GM19035 (cell line): ENCODE data around the gene CREB5.
A peak's percentile ranks its signal among the peaks of the same experiment; 100 is the strongest.

Experiments
- ATAC-seq: cut with Tn5 transposase; IDR thresholded peaks from one replicate; pipeline ENCODE4 v1.9.1; 2021; ENCODE audit not compliant: unreplicated experiment

Gene CREB5

GRCh38 chr7:28433699-28434219 lies 21.4 kb downstream of the CREB5 start:
- ATAC-seq = no peak

DNA sequence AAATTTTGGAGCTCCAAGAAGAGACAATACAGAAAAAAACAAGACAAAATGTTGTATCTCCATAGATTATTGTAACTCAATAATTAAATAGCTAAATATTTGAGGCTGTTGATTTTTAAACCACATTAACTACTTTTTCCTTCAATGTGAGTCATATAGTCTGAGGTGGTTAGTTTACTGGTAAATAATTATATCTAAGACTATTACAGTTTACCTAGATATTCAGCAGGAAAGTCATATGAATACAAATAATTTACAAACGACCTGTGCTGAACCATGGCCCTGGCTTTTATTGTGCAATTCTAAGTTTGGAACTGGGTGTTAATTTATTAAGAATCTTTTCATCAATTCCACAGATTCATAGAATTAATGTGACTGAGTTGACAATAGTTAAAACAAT lies 22.2 kb downstream of the CREB5 start:
- ATAC-seq = no peak

- ATAC-seq = no peak
Observed at GRCh38 chr7:28435152-28435551, 22.8 kb downstream of the CREB5 start.

DNA sequence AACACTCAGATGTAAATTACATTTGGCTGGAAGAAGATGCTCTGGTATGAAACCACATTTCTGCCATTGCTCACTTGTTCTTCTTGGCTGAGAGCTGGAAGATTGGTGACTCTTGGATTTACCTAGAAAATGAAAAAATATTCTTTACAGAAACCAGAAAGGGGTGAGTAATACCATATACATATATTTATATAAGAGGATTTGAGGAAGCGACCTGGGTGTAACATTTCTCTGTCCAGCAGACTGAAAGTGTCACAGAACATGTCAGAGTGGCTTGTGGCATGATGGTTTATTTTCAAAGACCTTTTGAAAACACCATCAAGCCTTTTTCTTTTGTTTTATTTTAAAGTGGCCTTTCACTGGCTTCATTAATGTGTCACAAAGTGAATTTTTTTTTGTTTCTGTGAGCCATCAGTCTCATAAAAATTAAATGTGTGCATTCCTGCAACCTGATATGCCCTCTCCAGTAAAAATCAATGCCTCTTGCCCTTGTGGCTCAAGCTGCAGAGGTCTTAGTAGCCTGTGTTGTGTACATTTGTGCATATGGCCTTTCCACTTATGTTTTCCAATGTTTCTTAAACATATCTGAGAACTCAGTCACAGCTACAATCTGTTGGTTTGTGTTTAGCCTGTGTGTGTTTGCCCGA lies 23.5 kb downstream of the CREB5 start:
- no peak for ATAC-seq

DNA sequence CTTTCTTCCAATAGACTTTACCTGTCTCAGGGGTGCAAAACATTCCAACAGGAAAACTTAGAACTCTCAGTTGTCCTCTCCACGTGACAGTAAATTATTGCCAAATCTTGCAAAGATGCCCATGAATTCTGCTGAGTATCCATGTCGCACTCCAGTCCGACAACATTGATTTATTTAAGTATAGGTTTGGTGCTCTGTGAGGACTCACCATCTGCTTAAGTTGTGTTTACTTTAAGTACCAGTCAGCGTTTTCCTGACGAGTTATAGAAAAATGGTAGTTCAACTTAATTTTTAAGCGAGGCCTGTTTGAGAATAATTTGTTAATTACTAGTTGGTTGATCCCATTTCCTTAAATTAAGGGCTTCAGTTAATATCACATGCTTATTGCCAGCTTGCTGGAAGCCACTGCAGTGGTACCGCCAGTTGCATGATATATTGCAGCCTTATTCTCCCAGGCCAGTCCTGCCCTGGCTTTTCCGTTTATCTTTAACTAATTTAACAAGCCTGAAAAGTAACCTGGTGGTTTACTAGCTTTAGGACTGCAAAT lies 27.8 kb downstream of the CREB5 start:
- no peak for ATAC-seq

- ATAC-seq = peak; percentile 73
Observed at GRCh38 chr7:28442540-28443420, 30.5 kb downstream of the CREB5 start.

GRCh38 chr7:28446131-28446530 lies 33.8 kb downstream of the CREB5 start:
- ATAC-seq = no peak

DNA sequence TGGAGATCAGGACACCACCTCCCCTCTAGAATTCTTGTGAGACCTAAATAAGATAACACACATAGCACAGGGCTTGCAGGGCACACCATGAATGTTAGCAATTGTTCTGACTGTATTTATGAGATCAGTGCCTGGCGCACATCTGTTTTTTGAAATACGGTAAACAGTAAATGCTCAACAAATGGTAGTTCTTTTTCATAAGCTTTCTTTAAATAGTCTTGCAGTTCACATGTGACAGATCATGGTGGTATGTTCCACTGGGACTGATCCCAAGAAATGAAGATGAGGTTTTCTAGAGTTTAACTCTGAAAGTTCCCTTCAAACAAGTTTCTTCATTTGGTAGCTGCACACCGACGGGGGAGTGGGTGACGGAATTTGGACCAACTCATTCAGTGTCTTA lies 34.8 kb downstream of the CREB5 start:
- ATAC-seq = no peak

DNA sequence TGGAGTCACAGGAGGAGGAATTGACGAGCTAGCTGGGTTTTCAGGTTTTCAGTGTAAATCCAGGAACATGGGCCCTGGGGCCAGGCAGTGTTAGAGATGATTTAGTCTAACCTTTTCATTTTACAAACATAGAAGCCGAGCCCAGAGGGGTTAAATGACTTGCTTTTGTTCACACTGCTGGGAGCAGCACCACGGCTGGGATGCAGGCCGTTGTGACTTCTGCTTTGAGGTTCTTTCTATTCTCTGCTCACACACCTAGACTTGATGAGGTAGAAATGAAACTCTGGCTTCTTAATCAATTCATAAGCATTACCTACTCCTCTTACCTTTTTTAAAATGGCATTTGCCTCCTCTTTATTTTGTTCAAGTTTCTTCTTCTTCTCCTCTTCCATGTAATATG lies 36.4 kb downstream of the CREB5 start:
- no peak for ATAC-seq

GRCh38 chr7:28452681-28453080 lies 40.4 kb downstream of the CREB5 start:
- no peak for ATAC-seq

DNA sequence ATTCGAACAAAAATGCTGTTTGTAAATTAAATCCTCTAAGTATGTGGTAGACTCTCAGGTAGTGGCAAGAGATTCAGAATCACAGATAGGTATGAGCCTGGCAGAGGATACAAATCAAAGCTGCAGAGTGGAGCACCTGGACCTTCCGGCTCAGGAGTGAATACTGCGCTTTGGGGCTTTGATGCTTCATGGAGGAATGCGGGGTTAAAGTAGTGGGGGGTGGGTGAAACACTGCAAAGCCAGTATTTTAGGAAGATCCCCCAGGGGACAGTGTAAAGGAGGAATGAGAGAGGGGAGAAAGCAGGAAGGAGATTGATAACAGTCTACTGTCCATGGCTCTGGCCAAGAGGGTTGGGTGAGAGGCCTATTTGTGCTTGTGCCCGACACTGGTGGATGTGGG lies 43.2 kb downstream of the CREB5 start:
- ATAC-seq = no peak

DNA sequence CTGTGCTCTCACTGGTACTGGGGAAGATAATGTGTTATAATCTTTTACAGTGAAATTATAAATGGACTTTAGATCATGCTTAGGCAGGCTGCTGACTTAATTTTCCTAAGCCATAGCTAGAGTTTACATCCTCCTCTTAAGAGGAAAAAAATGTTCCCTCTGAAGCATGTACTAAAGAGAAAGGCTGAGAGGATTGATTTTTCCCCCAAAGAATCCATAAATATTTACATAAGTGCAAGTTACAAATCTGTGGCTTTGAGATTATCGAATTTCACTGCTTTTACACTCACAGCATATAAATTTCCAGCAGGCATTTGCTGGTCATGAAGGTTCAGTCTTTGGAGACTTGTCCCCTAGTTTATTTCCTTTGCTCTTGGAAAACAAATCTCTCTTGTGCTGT lies 43.7 kb downstream of the CREB5 start:
- no peak for ATAC-seq

- no peak for ATAC-seq
Observed at GRCh38 chr7:28458732-28459131, 46.4 kb downstream of the CREB5 start.

- ATAC-seq = no peak
Observed at GRCh38 chr7:28459306-28459705, 47.0 kb downstream of the CREB5 start.

- no peak for ATAC-seq
Observed at GRCh38 chr7:28465697-28466096, 53.4 kb downstream of the CREB5 start.

DNA sequence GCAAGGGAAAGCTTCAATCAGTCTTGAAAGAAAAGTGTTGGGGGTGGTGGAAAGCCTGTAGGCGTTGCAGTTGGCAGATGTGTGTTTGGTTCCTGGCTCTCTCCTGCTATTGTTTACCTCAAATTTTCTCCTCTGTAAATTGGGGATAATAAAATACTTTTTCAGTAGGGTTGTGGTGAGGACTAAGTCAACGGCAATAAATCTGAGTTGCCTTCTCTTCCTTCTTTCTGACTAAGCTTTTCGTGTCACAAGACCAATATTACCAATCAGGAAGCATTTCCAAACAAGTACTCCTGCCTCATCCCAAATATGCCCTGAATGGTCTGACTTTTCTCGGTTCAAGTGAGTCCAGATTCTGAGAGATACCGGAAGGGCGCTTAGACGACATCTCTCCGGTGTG lies 54.0 kb downstream of the CREB5 start:
- no peak for ATAC-seq

DNA sequence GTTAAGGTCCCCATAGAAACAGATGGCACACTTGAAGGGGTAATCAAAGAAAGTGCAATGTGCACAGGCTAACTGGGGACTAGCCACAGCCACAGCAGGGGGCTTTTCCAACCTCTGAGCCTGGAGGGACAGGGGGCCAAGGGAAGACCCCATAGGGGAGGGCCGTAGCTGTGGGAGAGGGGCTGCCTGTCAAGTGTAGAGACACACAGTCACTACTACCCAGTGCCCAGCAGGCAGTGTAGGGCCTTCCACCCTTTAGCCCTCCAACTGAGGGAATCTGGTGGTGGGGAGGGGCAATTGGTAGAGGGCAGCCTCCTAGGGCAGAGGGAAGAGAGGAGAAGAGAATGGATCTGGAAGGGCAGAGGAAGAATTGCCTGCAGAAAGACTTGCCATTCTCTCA lies 54.6 kb downstream of the CREB5 start:
- ATAC-seq = no peak

- ATAC-seq = no peak
Observed at GRCh38 chr7:28469562-28469961, 57.2 kb downstream of the CREB5 start.

DNA sequence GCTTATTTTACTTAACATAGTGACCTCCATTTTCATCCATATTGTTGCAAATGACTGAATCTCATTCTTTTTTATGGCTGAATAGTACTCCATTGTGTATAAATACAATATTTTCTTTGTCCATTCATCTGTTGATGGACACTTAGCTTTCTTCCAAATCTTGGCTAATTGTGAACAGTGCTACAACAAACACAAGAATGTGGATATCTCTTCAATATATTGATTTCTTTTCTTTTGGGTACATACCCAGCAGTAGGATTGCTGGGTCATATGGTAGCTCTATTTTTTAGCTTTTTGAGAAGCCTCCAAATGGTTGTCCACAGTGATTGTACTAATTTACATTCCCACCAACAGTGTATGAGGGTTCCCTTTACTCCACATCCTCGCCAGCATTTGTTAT lies 58.0 kb downstream of the CREB5 start:
- ATAC-seq = no peak

DNA sequence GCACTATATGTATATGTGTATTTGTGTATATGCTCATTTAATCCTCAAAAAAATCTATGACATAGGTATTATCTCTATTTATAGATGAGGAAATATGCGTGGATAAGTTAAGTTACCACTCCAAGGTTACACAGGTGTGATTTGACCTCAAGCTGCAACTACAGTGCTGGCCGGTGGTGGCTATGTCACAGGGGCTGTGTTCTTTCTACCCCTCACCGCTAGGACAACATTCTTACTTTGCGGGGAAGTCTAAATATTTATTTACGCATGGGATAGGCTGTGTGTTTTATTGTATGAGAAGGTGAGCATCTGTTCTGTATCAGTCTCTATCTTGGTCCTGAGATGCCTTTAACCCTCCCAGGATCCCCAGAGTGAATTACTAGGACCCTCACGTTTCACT lies 60.0 kb downstream of the CREB5 start:
- no peak for ATAC-seq

DNA sequence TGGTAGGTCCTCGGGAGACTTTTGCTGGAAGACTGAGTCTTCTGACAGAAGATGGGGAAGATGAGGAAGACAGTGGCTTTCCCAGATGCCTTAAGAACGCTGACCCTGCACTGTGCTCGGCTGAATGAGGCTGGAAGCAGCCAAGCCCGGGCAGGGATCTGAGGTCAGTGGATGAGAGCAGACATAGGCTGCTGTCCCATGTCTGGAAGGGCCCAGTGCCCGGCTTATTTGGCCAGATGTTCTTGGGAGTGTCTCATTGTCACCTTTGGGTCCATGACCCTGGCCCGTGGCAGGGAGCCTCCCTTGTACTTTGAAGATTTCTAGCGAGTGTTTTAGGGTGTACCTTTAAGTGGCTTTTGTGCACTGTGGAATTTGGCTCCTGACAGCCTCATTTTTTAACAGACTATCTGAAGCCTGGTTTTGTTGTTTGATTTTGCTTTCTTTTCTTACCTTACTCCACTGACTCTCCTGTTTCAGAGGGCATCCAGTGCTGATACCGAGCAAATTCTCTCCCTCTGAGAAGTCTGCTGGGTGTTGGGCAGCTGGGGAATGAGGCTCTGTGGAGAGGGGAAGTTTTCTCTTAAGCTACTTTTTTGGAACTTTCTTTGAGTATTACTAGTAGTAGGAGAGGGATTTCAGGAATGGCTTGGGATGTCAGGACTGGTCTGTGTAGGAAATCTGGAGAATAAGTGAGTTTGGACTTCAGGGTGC lies 61.4 kb downstream of the CREB5 start:
- ATAC-seq = no peak

DNA sequence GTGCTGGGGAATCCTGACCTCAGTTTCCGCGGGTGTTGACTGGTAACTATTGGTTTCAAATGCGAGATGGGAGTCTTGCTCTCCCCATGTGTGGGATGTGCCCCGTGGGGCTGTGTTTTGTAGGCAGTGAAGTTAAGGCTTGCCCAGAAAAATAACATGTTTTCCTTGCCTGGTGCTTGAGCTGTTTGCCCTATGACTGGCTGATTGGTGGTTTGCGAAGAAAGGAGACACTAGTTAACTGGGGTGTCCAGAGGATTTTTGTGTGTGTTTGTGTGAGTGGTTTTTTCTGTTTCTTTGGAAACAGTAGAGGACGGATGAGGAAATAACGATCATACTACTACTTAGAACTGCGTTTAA lies 61.9 kb downstream of the CREB5 start:
- no peak for ATAC-seq
